GM08714 (cell line): ENCODE results near the gene KCNH3.

Experiments used
- H3K4me3 ChIP-seq: fragments of 200-500 bp; sonication (Bioruptor generic); 2 replicates; pipeline ENCODE4 v1.5.1; 2014; ENCODE audit warnings: mild to moderate bottlenecking, low read length, inconsistent platforms
- ZNF274 ChIP-seq: IDR thresholded peaks from 2 replicates; pipeline ENCODE4 v1.6.1; 2012; ENCODE audit warnings: mild to moderate bottlenecking, low read depth, low read length

KCNH3 gene

DNA sequence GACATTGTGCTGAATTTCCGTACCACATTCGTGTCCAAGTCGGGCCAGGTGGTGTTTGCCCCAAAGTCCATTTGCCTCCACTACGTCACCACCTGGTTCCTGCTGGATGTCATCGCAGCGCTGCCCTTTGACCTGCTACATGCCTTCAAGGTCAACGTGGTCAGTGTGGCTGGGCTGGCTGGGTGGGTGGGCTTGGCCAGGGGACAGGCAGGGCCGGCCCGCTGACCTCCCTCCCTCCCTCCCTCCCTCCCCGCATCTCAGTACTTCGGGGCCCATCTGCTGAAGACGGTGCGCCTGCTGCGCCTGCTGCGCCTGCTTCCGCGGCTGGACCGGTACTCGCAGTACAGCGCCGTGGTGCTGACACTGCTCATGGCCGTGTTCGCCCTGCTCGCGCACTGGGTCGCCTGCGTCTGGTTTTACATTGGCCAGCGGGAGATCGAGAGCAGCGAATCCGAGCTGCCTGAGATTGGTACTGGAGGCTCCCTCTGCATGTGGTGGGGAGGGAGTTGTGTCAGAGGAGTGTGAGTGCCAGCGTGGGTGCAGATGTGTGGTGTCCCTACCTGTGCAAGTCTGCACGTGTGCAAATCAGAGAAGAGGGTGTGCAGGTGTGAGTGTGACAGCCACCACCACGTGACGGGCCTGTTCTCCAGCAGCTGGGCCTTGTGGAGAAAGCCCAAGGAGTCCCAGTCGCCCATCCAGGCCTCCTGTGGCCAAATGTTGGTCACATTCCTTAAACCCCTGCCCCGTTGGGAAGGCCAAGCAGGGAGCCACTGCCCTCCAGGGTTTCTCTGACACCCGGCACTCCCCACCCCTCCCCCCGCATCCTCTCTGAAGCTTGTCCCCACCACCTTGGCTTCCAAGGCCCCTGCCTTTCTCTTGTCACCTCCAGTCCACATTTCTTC, 5.3 kb downstream of the KCNH3 start:
- TF ChIP-seq ZNF274: no peak
- H3K4me3 ChIP-seq: no peak overlapping the region

DNA sequence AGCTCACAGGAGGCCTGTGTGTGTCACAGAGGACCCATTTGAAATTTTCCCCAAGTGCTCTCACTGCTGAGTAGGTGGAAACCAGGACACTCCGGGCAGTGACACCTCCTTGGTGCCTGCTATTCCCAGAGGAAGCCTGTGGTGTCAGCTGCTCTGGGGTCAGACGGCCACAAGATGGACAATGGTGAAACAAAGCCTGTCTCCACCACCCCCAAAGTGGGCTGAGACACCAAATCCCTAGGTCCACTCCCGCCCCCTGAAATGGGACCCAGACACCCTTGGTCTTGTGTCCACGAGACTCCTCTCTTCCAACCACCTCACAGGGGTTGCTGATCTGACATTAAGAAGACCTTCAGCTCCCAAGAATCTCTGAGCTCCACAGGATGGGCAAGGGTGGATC, 7.0 kb downstream of the KCNH3 start:
- no peak for TF ChIP-seq ZNF274
- H3K4me3 ChIP-seq: no peak overlapping the region

DNA sequence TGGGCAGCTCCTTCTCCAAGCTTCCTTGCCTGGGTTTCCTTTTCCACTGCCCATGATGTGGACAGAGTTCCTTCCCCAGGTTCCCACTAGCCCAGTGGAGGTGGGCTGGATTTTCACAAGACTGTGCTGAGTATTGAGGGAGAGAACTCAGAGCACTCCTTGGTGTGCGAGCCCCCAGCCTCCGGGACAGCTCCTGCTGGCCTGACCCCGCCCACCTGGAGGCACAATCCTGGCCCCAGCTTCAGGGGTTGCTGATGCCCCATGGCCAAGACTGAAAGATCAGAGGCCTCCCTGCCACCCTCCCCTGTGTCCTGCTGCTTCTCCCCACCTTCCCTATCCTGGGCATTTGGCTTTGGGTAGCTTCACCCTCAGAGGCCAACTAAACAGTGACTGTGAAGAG, 7.7 kb downstream of the KCNH3 start:
- TF ChIP-seq ZNF274: no peak
- H3K4me3 ChIP-seq: no peak overlapping the region

DNA sequence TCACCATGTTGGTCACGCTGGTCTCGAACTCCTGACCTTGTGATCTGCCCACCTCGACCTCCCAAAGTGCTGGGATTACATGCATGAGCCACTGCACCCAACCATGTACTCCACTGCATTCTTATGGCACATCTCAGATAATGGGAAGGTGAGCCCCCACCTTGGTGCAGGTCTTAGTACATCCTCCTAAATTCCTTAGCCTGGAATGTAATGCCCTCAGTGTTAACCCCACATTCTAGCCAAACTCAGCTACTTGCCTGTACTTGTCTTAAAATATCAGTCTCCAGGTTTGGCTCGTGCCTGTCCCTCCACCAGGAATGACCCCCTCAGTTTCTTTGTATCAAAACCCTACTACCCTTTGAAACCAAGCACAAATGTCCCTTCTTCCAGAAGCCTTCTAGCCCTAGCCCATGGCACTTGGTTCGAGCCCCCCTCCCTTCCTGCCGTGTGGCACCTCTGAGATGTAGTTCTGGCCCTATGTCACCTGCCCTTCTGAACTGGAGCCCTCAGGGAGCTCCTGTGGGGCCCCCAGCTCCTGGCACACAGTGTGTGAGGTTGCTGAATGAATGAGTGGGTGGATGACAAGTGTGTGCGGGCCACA, 8.4 kb downstream of the KCNH3 start:
- H3K4me3 ChIP-seq: no peak overlapping the region
- TF ChIP-seq ZNF274: no peak

DNA sequence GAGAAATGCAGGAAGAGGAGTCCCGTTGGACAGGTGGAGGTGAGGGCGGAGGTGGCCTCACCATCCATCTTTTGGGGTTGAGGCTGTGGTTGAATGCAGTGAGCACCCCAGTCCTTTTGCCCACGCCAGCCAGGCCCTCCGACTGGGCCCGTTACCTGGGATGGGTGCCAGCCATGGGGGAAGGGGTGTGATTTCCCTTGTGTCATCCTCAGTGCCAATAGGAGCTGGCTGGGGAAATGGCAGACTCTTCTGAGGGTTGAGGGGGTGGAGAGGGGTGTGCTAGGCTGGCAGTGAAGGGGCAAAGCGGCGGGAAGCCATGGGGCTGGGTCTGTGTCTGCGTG, 9.6 kb downstream of the KCNH3 start:
- no peak overlapping the region for H3K4me3 ChIP-seq

DNA sequence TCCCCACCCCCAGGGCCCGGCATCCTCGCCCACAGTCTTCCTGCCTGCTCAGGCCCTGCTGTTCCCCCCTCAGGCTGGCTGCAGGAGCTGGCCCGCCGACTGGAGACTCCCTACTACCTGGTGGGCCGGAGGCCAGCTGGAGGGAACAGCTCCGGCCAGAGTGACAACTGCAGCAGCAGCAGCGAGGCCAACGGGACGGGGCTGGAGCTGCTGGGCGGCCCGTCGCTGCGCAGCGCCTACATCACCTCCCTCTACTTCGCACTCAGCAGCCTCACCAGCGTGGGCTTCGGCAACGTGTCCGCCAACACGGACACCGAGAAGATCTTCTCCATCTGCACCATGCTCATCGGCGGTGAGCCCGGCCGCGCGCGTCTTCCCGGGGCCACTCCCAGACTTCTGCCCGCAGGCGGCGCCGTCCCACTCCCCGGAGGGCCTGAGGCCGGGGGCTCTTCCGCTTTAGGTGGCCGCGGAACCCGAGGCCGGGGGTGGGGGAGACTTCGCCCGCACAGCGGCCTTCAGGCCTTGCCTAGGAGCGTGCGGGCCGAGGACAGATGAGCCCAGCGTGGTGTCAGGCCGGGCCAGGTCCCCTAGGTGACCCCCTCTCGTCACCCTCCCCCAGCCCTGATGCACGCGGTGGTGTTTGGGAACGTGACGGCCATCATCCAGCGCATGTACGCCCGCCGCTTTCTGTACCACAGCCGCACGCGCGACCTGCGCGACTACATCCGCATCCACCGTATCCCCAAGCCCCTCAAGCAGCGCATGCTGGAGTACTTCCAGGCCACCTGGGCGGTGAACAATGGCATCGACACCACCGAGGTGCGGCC, 10.2 kb downstream of the KCNH3 start:
- no peak overlapping the region; the same call in 1 of the 2 replicates for H3K4me3 ChIP-seq
- TF ChIP-seq ZNF274: no peak

More for the DNA sequence above, 9.6 kb downstream of the KCNH3 start:
- no peak for TF ChIP-seq ZNF274

DNA sequence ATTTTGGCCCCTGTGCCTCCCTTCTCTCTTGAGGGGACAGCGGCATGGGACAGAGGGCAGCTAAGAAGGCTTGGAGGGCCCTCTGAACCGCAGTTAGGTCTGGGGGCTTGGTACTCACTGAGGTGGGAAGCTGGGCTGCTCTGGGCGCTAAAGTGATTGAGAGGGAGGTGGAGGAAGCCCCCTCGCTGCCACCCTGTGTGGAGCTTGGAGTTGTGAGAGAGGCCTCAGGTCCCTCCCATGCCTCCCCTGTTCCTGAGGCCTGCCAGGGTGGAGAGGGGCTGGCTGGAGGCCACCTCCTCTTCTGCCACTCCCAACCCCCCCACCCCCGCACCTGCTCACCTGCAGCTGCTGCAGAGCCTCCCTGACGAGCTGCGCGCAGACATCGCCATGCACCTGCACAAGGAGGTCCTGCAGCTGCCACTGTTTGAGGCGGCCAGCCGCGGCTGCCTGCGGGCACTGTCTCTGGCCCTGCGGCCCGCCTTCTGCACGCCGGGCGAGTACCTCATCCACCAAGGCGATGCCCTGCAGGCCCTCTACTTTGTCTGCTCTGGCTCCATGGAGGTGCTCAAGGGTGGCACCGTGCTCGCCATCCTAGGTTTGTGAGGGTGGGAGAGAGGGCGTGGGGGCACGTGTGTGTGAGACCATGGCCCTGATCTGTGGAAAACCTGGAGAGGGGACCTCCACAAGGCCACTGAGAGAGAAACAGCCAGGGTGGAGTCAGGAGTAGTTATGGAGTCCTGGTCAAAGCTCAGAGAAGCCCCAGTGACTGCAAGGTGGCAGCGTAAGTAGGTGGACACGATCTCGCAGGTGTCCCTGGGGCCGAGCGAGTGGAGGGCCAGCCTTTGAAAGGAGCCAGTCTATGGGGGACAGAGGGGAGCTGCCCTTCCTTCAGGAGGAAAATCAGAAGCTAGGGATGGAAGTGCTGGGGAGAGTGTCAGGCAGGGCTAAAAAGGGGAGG, 11.2 kb downstream of the KCNH3 start:
- no peak overlapping the region for H3K4me3 ChIP-seq
- no peak for TF ChIP-seq ZNF274

DNA sequence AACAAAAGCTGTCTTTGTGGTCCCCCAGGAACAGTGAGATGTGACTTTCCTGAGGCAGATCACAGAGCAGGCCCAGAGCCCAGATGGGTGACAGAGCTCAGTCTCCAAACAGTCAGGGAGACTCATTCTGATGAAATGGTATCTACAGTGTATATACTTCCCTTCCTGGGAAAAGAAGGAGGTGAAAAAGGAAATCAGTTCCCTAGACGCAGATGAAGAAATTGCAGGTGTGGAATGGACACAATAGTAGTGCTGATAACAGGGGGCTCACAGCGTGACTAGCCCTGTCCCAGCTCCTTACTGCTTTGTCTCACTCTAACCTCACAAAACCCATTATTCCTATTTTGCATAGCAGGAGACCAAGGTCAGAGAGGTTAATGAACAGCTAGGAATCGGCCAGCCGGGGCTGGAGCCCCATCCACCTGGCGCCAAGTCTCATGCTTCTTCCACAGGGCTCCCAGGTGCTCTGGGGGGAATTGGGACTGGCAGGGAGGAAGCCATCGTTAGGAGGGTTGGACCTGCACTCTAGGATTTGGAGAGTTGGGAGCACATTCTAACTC, 11.9 kb downstream of the KCNH3 start:
- no peak overlapping the region for H3K4me3 ChIP-seq
- no peak for TF ChIP-seq ZNF274

DNA sequence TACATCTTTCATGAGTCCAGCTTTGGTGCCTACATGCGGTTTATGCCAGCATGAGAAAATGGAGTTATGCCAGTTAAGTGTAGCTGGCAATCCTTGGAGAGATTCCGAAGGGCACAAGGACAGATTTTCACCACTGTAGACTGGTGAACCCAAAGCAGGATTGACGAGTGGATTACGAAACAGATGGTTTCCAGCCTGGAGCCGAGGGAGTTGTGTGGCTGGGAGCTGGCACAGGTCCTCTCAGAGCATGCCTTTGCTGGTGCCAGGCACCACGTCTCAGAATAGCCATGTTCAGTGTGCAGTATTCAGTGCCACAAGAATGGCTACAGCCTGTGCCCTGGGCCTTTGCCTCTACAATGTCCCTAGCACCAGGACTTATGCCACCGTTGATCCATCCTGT, 13.2 kb downstream of the KCNH3 start:
- H3K4me3 ChIP-seq: no peak overlapping the region
- TF ChIP-seq ZNF274: no peak

DNA sequence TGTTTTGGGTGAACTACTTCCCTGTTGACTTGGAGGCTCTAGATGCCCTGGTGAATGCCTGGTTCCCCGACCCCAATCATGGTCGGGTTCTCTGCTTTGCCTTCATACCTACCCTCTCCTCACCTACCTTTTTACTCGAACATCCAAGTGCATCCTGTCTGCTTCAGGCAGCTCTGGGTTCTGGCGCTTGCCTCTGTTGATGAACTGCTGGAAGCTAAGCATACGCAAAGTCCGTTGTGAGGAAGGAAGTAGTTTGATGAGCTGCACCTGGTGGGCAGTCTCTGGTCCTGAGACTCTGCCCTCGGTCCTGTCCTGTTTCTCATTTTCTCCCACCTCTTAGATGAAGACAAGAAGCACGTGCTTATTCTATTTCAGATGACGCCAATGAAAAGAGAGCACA, 13.6 kb downstream of the KCNH3 start:
- no peak overlapping the region for H3K4me3 ChIP-seq
- no peak for TF ChIP-seq ZNF274

DNA sequence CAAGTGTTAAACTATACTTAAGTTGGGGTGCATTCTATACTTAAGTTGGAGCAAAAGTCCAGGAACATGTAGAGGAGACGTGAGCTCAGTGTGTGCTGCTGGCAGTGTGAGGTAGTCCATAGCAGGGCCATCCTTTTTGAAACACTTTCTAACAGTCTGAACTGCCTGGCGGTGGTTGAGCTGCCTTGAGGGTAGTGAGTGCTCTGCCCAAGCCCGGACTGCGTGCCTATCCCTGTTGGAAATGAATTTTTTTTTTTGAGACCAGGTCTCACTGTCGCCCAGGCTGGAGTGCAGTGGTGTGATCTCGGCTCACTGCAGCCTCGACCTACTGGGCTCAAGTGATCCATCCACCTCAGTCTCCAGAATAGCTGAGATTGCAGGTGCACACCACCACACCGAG, 14.1 kb downstream of the KCNH3 start:
- TF ChIP-seq ZNF274: no peak
- no peak overlapping the region for H3K4me3 ChIP-seq

DNA sequence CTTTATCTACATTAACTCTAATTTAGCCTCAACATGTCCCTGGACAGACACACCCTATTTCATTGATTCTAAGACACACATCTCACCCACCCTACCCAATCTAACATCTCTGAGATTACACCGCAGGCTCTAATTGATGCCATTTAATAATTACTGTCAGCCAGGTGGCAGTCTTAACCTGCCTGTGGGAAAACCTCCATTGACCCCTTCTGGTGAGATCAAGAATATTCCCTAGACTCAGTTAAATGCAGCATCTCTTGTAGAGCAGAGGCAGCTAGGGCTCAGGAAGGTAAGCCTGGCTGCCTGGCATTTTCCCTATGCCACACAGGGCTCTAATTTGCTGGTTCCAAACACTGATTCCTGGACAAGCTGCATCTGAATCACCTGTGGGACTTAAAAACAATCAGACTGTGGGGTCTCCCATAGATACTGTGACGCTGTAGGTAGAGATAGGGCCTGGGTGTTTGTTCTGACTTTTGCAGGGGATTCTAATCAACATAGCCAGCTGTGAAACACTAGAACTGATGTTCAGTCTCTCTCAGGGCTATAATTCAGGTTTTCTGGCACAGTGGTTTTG, 14.8 kb downstream of the KCNH3 start:
- H3K4me3 ChIP-seq: no peak overlapping the region
- no peak for TF ChIP-seq ZNF274

DNA sequence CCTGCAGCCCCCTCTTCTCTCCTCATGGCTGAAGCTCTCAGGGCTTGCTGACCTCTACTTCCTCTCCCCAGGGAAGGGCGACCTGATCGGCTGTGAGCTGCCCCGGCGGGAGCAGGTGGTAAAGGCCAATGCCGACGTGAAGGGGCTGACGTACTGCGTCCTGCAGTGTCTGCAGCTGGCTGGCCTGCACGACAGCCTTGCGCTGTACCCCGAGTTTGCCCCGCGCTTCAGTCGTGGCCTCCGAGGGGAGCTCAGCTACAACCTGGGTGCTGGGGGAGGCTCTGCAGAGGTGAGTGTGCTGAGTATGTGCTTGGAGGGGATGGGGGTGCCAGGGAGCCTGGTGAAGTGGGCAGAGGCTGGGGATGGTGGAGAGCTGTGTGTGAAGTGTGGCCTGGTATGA, 15.4 kb downstream of the KCNH3 start:
- no peak for TF ChIP-seq ZNF274
- no peak overlapping the region for H3K4me3 ChIP-seq
